KMS-11 (cell line): ENCODE data around the gene CRY2.

Experiments
- H2AFZ ChIP-seq: fragments of 200-600 bp; sonication (generic); 2 replicates; pipeline ENCODE4 v1.6.1; 2016; ENCODE audit warnings: antibody characterized with exemption, mixed run types, low read depth
- H3K27ac ChIP-seq: fragments of 200-600 bp; sonication (generic); 2 replicates; pipeline ENCODE4 v1.6.1; 2016; ENCODE audit warnings: mild to moderate bottlenecking, mixed run types
- H3K27me3 ChIP-seq: fragments of 200-600 bp; sonication (generic); 2 replicates; pipeline ENCODE4 v1.6.1; 2017; ENCODE audit warnings: mild to moderate bottlenecking, low read depth, mixed run types, moderate library complexity; ENCODE audit not compliant: insufficient read depth
- H3K36me3 ChIP-seq: fragments of 200-600 bp; sonication (generic); 2 replicates; pipeline ENCODE4 v1.6.1; 2017; ENCODE audit warnings: mild to moderate bottlenecking, mixed run types; ENCODE audit not compliant: insufficient read depth
- H3K4me1 ChIP-seq: fragments of 200-600 bp; sonication (generic); 2 replicates; pipeline ENCODE4 v1.6.1; 2016; ENCODE audit warnings: mild to moderate bottlenecking, low read depth, mixed run types; ENCODE audit not compliant: poor library complexity, severe bottlenecking
- H3K4me2 ChIP-seq: fragments of 200-600 bp; sonication (generic); 2 replicates; pipeline ENCODE4 v1.7.0; 2016; ENCODE audit warnings: mild to moderate bottlenecking, mixed run types
- H3K4me3 ChIP-seq: fragments of 200-600 bp; sonication (generic); IDR thresholded peaks from 2 replicates; pipeline ENCODE4 v1.6.1; 2017; ENCODE audit warnings: low read depth, low read length, mixed read lengths; ENCODE audit not compliant: insufficient read depth
- H3K79me2 ChIP-seq: fragments of 200-600 bp; sonication (generic); 2 replicates; pipeline ENCODE4 v1.6.1; 2016; ENCODE audit warnings: low read depth, mixed run types; ENCODE audit not compliant: insufficient read depth
- H3K9ac ChIP-seq: fragments of 200-600 bp; sonication (generic); 2 replicates; pipeline ENCODE4 v1.6.1; 2016; ENCODE audit warnings: mild to moderate bottlenecking, mixed run types
- H4K20me1 ChIP-seq: fragments of 200-600 bp; sonication (generic); 2 replicates; pipeline ENCODE4 v1.6.1; 2016; ENCODE audit warnings: mild to moderate bottlenecking, mixed run types; ENCODE audit not compliant: insufficient read depth
- TF ChIP-seq, protein P1 (sequence below): fragments of 200-600 bp; sonication (generic); conservative IDR thresholded peaks from 2 replicates; pipeline ENCODE4 v1.6.1; 2017; ENCODE audit warnings: low read depth, mild to moderate bottlenecking, antibody characterized with exemption, low read length, moderate library complexity, mixed read lengths

Gene CRY2

DNA sequence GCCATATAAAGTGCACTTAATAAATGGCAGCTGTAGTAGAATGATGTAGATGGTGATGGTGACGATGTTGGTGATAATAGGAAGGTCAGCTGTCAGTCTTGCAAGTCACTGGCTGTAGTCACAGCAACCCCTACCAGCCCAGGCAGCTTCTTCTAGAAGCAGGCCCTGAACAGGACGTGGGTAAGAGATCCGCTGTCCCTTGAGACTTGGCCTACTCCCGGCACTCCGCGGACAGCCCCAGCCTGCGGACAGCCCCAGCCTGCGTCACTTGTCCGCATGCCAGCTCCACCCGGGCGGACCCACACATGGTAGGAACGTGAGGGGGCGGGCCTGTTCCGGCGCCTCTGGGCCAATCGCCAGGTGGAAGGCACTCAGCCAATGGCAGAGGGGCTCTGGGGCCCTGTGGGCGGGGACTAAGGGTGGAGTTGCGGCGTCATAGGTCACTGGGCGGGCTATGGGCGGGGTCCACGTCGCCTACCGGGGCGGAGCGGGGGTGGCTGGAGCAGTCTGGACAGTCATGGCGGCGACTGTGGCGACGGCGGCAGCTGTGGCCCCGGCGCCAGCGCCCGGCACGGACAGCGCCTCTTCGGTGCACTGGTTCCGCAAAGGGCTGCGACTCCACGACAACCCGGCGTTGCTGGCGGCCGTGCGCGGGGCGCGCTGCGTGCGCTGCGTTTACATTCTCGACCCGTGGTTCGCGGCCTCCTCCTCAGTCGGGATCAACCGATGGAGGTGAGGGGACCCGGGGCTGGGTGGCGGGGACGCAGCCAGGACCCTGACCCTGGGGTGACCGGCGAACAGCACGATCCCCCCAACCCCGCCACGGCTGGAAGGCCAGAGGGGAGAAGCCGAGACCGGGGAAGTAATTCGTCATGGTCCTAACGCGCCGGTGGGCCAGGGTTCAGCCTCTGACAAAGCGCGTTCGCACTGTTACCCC, at the start of gene CRY2:
Gene CRY2 (plus strand): TSS at position 502 of the 937 bp plus-strand sequence. CDS start 16 bp downstream, at position 518.
- peaks cover 56% of the 10 kb centered on the region for H3K4me1 ChIP-seq
- H3K27me3 ChIP-seq, result no peaks in the 10 kb centered on the region
- H3K4me2 ChIP-seq, result peak within 1 kb of the TSS; percentile 91
- peak within 1 kb of the TSS; percentile 77 for H2AFZ ChIP-seq
- no peaks in the 10 kb centered on the region for H4K20me1 ChIP-seq
- H3K79me2 ChIP-seq, result peaks cover 36% of the 10 kb centered on the region; the same call in 1 of the 2 replicates
- H3K4me3 ChIP-seq, result no peak within 1 kb of the TSS
- TF ChIP-seq, protein P1, sequence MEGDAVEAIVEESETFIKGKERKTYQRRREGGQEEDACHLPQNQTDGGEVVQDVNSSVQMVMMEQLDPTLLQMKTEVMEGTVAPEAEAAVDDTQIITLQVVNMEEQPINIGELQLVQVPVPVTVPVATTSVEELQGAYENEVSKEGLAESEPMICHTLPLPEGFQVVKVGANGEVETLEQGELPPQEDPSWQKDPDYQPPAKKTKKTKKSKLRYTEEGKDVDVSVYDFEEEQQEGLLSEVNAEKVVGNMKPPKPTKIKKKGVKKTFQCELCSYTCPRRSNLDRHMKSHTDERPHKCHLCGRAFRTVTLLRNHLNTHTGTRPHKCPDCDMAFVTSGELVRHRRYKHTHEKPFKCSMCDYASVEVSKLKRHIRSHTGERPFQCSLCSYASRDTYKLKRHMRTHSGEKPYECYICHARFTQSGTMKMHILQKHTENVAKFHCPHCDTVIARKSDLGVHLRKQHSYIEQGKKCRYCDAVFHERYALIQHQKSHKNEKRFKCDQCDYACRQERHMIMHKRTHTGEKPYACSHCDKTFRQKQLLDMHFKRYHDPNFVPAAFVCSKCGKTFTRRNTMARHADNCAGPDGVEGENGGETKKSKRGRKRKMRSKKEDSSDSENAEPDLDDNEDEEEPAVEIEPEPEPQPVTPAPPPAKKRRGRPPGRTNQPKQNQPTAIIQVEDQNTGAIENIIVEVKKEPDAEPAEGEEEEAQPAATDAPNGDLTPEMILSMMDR, result no peak
- peak within 1 kb of the TSS; percentile 86 for H3K9ac ChIP-seq
- peak within 1 kb of the TSS; percentile 56 for H3K27ac ChIP-seq
- H3K36me3 ChIP-seq, result no peaks in the 10 kb centered on the region

DNA sequence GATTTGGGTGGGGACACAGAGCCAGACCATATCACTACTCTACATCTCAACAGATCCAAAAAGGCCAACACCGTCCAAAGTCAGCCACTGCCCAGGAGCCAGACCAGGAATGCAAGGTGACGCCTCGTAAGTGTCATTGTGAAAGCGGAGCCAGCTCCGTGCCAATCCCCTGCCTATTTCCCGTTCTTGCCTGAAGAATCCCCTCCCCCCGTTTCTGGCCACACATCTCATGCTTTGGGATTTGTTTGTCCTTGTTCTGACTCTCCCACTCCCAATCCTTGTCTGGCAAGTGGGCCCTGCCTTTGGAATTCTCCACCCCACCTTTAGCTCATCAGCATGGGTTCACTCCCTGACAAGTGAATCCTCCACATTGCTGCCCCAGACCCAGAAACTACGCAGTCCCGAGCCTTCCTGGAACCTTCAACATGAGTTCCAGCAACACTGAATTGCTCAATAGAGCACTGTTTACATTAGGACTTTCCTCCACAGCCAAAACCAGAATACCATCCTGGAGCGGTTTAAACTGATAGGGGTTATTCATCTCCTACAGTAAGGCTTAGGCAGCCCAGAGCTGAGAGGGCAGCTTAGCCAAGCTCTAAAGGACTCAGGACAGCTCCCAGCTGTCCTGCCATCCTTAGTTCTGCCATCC, 48.4 kb upstream of the CRY2 start:
- H3K4me1 ChIP-seq, result peaks cover 4% of the 10 kb centered on the region
- H3K79me2 ChIP-seq, result no peaks in the 10 kb centered on the region
- no peak overlapping the region for H3K4me3 ChIP-seq
- H4K20me1 ChIP-seq, result no peaks in the 10 kb centered on the region
- no peaks in the 10 kb centered on the region for H3K27me3 ChIP-seq
- H3K36me3 ChIP-seq, result no peaks in the 10 kb centered on the region
- no peak overlapping the region for H3K27ac ChIP-seq
- TF ChIP-seq, protein P1, result no peak
- no peak overlapping the region for H2AFZ ChIP-seq
- no peak overlapping the region for H3K9ac ChIP-seq
- H3K4me2 ChIP-seq, result no peak overlapping the region

DNA sequence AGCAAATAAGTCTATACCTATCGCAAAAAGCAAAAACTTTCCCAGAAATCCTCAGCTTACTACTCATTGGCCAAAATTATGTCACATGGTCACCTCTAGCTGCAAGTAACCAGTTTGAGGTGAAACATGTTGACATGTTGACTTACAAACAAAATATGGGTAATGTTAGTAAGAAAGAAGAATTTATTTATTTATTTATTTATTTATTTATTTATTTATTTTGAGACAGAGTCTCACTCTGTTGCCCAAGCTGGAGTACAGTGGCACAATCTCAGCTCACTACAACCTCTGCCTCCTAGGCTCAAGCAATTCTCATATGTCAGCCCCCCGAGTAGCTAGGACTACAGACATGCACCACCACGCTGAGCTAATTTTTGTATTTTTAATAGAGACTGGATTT, 47.7 kb upstream of the CRY2 start:
- Histone ChIP-seq H3K9ac (no peak overlapping the region), H4K20me1 (no peaks in the 10 kb centered on the region), H3K36me3 (no peaks in the 10 kb centered on the region), H3K4me3 (no peak overlapping the region), H2AFZ (no peak overlapping the region), H3K27me3 (no peaks in the 10 kb centered on the region), H3K4me1 (peaks cover 5% of the 10 kb centered on the region), H3K79me2 (no peaks in the 10 kb centered on the region), H3K27ac (no peak overlapping the region), H3K4me2 (no peak overlapping the region)
- TF ChIP-seq, protein P1, result no peak

DNA sequence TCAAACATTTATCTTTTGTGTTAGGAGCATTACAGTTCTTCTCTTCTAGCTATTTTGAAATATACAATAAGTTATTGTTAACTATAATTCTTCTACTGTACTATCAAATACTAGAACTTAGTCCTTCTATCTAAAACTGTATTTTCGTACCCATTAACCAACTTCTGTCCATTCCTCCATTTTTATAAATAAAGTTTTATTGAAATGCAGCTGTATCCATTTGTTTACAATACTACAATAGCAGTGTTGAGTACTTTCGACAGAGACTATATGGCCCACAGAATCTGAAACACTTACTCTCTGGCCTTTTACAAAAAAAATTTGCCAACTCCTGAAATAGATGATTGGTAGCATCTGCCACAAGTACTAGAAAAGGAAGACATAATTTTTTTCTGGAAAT, 47.0 kb upstream of the CRY2 start:
- Histone ChIP-seq H3K27me3 (no peaks in the 10 kb centered on the region), H3K4me1 (peaks cover 5% of the 10 kb centered on the region), H4K20me1 (no peaks in the 10 kb centered on the region), H2AFZ (no peak overlapping the region), H3K27ac (no peak overlapping the region), H3K79me2 (peaks cover under 1% of the 10 kb centered on the region), H3K9ac (no peak overlapping the region), H3K4me3 (no peak overlapping the region), H3K36me3 (no peaks in the 10 kb centered on the region), H3K4me2 (no peak overlapping the region)
- TF ChIP-seq, protein P1, result no peak
